Neural cell (in vitro differentiated cells): Measurements from ENCODE around the gene MLLT3. TPM values are rescaled to one million over a fixed set of nuclear protein-coding genes. Genes with fewer than 3 reads are reported as not detected.

Experiments
- H2AFZ ChIP-seq: fragments of 200-600, 300-800 bp; sonication (generic), shearing (Covaris generic); 2 replicates; pipeline ENCODE4 v1.6.0; 2014; ENCODE audit warnings: low read depth, mild to moderate bottlenecking, antibody characterized with exemption, low read length, moderate library complexity
- H3F3A ChIP-seq: fragments of 200-600 bp; shearing (Covaris generic); 2 replicates; pipeline ENCODE4 v1.6.1; 2016; ENCODE audit warnings: mild to moderate bottlenecking, moderate library complexity, mixed read lengths, antibody characterized with exemption, low read length; ENCODE audit not compliant: insufficient read depth, poor library complexity, severe bottlenecking
- H3K27ac ChIP-seq: fragments of 200-600, 300-800 bp; sonication (generic), shearing (Covaris generic); 2 replicates; pipeline ENCODE4 v1.5.1; 2014; ENCODE audit warnings: mild to moderate bottlenecking, low read length, moderate library complexity
- H3K27me3 ChIP-seq: fragments of 300-800, 200-600 bp; sonication (generic), shearing (Covaris generic); 2 replicates; pipeline ENCODE4 v1.6.0; 2014; ENCODE audit warnings: mild to moderate bottlenecking, low read depth, low read length, moderate library complexity; ENCODE audit not compliant: insufficient read depth
- H3K36me3 ChIP-seq: fragments of 300-800, 200-600 bp; sonication (generic), shearing (Covaris generic); 2 replicates; pipeline ENCODE4 v1.5.1; 2014; ENCODE audit warnings: mild to moderate bottlenecking, antibody characterized with exemption, low read length, moderate library complexity; ENCODE audit not compliant: insufficient read depth
- H3K4me2 ChIP-seq: fragments of 300-800, 200-600 bp; sonication (generic), shearing (Covaris generic); 2 replicates; pipeline ENCODE4 v1.6.0; 2014; ENCODE audit warnings: mild to moderate bottlenecking, low read length
- H3K4me3 ChIP-seq: fragments of 300-800, 200-600 bp; sonication (generic), shearing (Covaris generic); 2 replicates; pipeline ENCODE4 v1.5.1; 2014; ENCODE audit warnings: mild to moderate bottlenecking, low read length, moderate library complexity
- H3K79me2 ChIP-seq: fragments of 200-600 bp; shearing (Covaris generic); replicated peaks from 2 replicates; pipeline ENCODE4 v1.6.0; 2014; ENCODE audit warnings: mild to moderate bottlenecking, low read length, moderate library complexity; ENCODE audit not compliant: insufficient read depth
- H3K9ac ChIP-seq: fragments of 300-800, 200-600 bp; sonication (generic), shearing (Covaris generic); 2 replicates; pipeline ENCODE4 v1.6.1; 2016; ENCODE audit warnings: mild to moderate bottlenecking, low read length, mixed read lengths
- H3K9me2 ChIP-seq: fragments of 200-600 bp; shearing (Covaris generic); 2 replicates; pipeline ENCODE4 v1.6.1; 2016; ENCODE audit warnings: mild to moderate bottlenecking, low read length, mixed read lengths; ENCODE audit not compliant: insufficient read depth
- H3K9me3 ChIP-seq: fragments of 200-600, 300-800 bp; sonication (generic), shearing (Covaris generic); 2 replicates; pipeline ENCODE4 v1.6.1; 2016; ENCODE audit warnings: mild to moderate bottlenecking, mixed run types, low read length, moderate library complexity, mixed read lengths
- H4K20me1 ChIP-seq: fragments of 200-600 bp; shearing (Covaris generic); 2 replicates; pipeline ENCODE4 v1.6.1; 2016; ENCODE audit warnings: mild to moderate bottlenecking, mixed run types; ENCODE audit not compliant: insufficient read depth
- EP300 ChIP-seq: fragments of 450-650 bp; conservative IDR thresholded peaks from 2 replicates; pipeline ENCODE4 v1.6.1; 2014; ENCODE audit warnings: antibody characterized with exemption, mild to moderate bottlenecking, moderate library complexity; ENCODE audit not compliant: poor library complexity, severe bottlenecking
- EZH2 ChIP-seq: fragments of 200-600, 300-800 bp; shearing (Covaris generic), sonication (generic); IDR thresholded peaks from 2 replicates; pipeline ENCODE4 v1.6.1; 2014; ENCODE audit warnings: antibody characterized with exemption, low read length, borderline replicate concordance, mild to moderate bottlenecking; ENCODE audit not compliant: insufficient read depth, poor library complexity, severe bottlenecking
- MXI1 ChIP-seq: fragments of 450-650 bp; conservative IDR thresholded peaks from 2 replicates; pipeline ENCODE4 v1.6.1; 2014; ENCODE audit warnings: antibody characterized with exemption, mild to moderate bottlenecking; ENCODE audit not compliant: poor library complexity, severe bottlenecking
- POLR2AphosphoS5 ChIP-seq: IDR thresholded peaks from 2 replicates; pipeline ENCODE4 v1.6.1; 2012
- RAD21 ChIP-seq: fragments of 450-650 bp; conservative IDR thresholded peaks from 2 replicates; pipeline ENCODE4 v1.6.1; 2014; ENCODE audit warnings: antibody characterized with exemption, mild to moderate bottlenecking, moderate library complexity
- SMC3 ChIP-seq: fragments of 450-650 bp; conservative IDR thresholded peaks from 2 replicates; pipeline ENCODE4 v1.6.1; 2014; ENCODE audit warnings: antibody characterized with exemption, mild to moderate bottlenecking, moderate library complexity; ENCODE audit not compliant: poor library complexity
- TAF1 ChIP-seq: IDR thresholded peaks from 2 replicates; pipeline ENCODE4 v1.6.1; 2012; ENCODE audit warnings: low read depth
- polyA plus RNA-seq: library from polyadenylated mRNA; depleted of rRNA; stranded (reverse); fragments of >200 nt; gene quantifications from 2 replicates; pipeline ENCODE4 v1.2.3, GENCODE V29; 2014
- TF ChIP-seq, protein P1 (sequence below): fragments of 450-650 bp; IDR thresholded peaks from 2 replicates; pipeline ENCODE4 v1.5.1; 2014; ENCODE audit warnings: antibody characterized with exemption, mild to moderate bottlenecking, moderate library complexity; ENCODE audit not compliant: poor library complexity, severe bottlenecking
- TF ChIP-seq, protein P2 (sequence below): IDR thresholded peaks from 2 replicates; pipeline ENCODE4 v1.6.1; 2012; ENCODE audit warnings: borderline replicate concordance

The MLLT3 gene
- polyA plus RNA-seq, 1 donor from 2014 or later, result 61.5 TPM

DNA sequence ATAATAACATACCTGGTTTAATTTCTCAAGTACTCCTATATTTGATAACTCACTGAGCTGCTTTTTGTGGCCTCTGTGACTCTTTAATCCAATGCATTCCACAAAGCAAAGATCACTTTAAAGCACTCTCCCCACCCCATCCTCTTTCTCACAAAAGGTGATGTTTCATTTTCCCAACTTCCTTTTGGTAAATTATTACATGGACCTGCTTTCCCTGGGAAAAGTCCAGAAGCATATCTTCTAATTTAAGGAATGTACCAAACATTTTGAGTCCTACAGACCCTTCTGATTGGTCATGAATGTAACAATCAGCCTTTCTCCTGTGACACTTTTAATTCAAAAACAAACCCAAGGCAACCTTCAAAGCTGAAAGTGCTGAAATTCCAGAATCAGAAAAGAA lies 71.1 kb downstream of the MLLT3 start:
- H3K27me3 ChIP-seq, result no peaks in the 10 kb centered on the region
- H4K20me1 ChIP-seq, result peaks cover 17% of the 10 kb centered on the region
- H3K27ac ChIP-seq, result no peak overlapping the region
- H3K9me2 ChIP-seq, result no peaks in the 10 kb centered on the region
- no peak overlapping the region for H3K4me2 ChIP-seq
- TF ChIP-seq EZH2 (no peak), MXI1 (no peak)
- TF ChIP-seq, protein P1, sequence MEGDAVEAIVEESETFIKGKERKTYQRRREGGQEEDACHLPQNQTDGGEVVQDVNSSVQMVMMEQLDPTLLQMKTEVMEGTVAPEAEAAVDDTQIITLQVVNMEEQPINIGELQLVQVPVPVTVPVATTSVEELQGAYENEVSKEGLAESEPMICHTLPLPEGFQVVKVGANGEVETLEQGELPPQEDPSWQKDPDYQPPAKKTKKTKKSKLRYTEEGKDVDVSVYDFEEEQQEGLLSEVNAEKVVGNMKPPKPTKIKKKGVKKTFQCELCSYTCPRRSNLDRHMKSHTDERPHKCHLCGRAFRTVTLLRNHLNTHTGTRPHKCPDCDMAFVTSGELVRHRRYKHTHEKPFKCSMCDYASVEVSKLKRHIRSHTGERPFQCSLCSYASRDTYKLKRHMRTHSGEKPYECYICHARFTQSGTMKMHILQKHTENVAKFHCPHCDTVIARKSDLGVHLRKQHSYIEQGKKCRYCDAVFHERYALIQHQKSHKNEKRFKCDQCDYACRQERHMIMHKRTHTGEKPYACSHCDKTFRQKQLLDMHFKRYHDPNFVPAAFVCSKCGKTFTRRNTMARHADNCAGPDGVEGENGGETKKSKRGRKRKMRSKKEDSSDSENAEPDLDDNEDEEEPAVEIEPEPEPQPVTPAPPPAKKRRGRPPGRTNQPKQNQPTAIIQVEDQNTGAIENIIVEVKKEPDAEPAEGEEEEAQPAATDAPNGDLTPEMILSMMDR, result no peak
- no peaks in the 10 kb centered on the region for H3K36me3 ChIP-seq
- H3K79me2 ChIP-seq, result peaks cover 37% of the 10 kb centered on the region
- no peaks in the 10 kb centered on the region for H3K9me3 ChIP-seq
- no peak overlapping the region for H3K4me3 ChIP-seq
- H3K9ac ChIP-seq, result no peak overlapping the region
- H3F3A ChIP-seq, result no peaks in the 10 kb centered on the region
- no peak overlapping the region for H2AFZ ChIP-seq

DNA sequence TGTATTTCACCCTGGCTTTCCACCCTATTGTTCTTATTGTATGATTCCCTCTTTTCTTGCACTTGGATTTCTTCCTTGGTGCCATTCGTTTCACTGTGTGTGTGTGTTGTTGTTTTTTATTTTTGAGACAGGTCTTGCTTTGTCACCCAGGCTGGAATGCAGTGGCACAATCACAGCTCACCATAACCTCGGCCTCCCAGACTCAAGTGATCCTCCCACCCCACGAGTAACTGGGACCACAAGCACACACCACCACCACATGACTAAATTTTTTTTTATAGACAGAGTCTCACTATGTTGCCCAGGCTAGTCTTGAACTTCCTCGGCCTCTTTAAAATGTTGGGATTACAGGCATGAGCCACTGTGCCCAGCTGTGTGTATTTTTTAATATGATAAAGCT lies 72.0 kb downstream of the MLLT3 start:
- H3K9ac ChIP-seq, result no peak overlapping the region
- no peaks in the 10 kb centered on the region for H3F3A ChIP-seq
- no peaks in the 10 kb centered on the region for H3K9me2 ChIP-seq
- no peaks in the 10 kb centered on the region for H3K36me3 ChIP-seq
- no peak overlapping the region for H2AFZ ChIP-seq
- H3K4me3 ChIP-seq, result no peak overlapping the region
- H3K27ac ChIP-seq, result no peak overlapping the region
- TF ChIP-seq TAF1, result no peak
- no peak for TF ChIP-seq POLR2AphosphoS5
- TF ChIP-seq EP300, result no peak
- TF ChIP-seq, protein P1, result no peak
- TF ChIP-seq, protein P2, sequence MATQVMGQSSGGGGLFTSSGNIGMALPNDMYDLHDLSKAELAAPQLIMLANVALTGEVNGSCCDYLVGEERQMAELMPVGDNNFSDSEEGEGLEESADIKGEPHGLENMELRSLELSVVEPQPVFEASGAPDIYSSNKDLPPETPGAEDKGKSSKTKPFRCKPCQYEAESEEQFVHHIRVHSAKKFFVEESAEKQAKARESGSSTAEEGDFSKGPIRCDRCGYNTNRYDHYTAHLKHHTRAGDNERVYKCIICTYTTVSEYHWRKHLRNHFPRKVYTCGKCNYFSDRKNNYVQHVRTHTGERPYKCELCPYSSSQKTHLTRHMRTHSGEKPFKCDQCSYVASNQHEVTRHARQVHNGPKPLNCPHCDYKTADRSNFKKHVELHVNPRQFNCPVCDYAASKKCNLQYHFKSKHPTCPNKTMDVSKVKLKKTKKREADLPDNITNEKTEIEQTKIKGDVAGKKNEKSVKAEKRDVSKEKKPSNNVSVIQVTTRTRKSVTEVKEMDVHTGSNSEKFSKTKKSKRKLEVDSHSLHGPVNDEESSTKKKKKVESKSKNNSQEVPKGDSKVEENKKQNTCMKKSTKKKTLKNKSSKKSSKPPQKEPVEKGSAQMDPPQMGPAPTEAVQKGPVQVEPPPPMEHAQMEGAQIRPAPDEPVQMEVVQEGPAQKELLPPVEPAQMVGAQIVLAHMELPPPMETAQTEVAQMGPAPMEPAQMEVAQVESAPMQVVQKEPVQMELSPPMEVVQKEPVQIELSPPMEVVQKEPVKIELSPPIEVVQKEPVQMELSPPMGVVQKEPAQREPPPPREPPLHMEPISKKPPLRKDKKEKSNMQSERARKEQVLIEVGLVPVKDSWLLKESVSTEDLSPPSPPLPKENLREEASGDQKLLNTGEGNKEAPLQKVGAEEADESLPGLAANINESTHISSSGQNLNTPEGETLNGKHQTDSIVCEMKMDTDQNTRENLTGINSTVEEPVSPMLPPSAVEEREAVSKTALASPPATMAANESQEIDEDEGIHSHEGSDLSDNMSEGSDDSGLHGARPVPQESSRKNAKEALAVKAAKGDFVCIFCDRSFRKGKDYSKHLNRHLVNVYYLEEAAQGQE, result no peak
- TF ChIP-seq EZH2, result no peak
- no peak for TF ChIP-seq MXI1
- TF ChIP-seq RAD21, result no peak
- TF ChIP-seq SMC3, result no peak
- H3K79me2 ChIP-seq, result peaks cover 38% of the 10 kb centered on the region
- H3K27me3 ChIP-seq, result no peaks in the 10 kb centered on the region
- no peaks in the 10 kb centered on the region for H3K9me3 ChIP-seq
- peaks cover 17% of the 10 kb centered on the region for H4K20me1 ChIP-seq
- H3K4me2 ChIP-seq, result no peak overlapping the region
